GM21381 (cell line): Measurements from ENCODE around the gene KCNIP4.

Source experiments
- ATAC-seq: cut with Tn5 transposase; IDR thresholded peaks from one replicate; pipeline ENCODE4 v1.9.1; 2021; ENCODE audit warnings: mild to moderate bottlenecking, moderate library complexity; ENCODE audit not compliant: unreplicated experiment

KCNIP4 gene

GRCh38 chr4:21901831-21902230, 46.7 kb downstream of the KCNIP4 start:
- ATAC-seq, result no peak

GRCh38 chr4:21901281-21901680, 47.3 kb downstream of the KCNIP4 start:
- ATAC-seq, result no peak

GRCh38 chr4:21900211-21900610, 48.4 kb downstream of the KCNIP4 start:
- no peak for ATAC-seq

- ATAC-seq, result no peak
Measured at GRCh38 chr4:21898101-21898500, 50.5 kb downstream of the KCNIP4 start.

GRCh38 chr4:21896767-21897166, 51.8 kb downstream of the KCNIP4 start:
- no peak for ATAC-seq

GRCh38 chr4:21893136-21893535, 55.4 kb downstream of the KCNIP4 start:
- no peak for ATAC-seq

GRCh38 chr4:21890231-21890630, 58.3 kb downstream of the KCNIP4 start:
- no peak for ATAC-seq

GRCh38 chr4:21888195-21888976, 60.2 kb downstream of the KCNIP4 start:
- ATAC-seq, result no peak

GRCh38 chr4:21887481-21887880, 61.1 kb downstream of the KCNIP4 start:
- no peak for ATAC-seq

GRCh38 chr4:21885770-21886169, 62.8 kb downstream of the KCNIP4 start:
- ATAC-seq, result no peak

- no peak for ATAC-seq
Measured at GRCh38 chr4:21885241-21885640, 63.3 kb downstream of the KCNIP4 start.

- no peak for ATAC-seq
Measured at GRCh38 chr4:21884615-21885014, 64.0 kb downstream of the KCNIP4 start.

- ATAC-seq, result no peak
Measured at GRCh38 chr4:21882051-21882839, 66.3 kb downstream of the KCNIP4 start.

- no peak for ATAC-seq
Measured at GRCh38 chr4:21879187-21879586, 69.4 kb downstream of the KCNIP4 start.

GRCh38 chr4:21876711-21877110, 71.9 kb downstream of the KCNIP4 start:
- no peak for ATAC-seq

GRCh38 chr4:21873145-21873544, 75.4 kb downstream of the KCNIP4 start:
- no peak for ATAC-seq

GRCh38 chr4:21872101-21872500, 76.5 kb downstream of the KCNIP4 start:
- ATAC-seq, result no peak

GRCh38 chr4:21869978-21870745, 78.4 kb downstream of the KCNIP4 start:
- no peak for ATAC-seq

- no peak for ATAC-seq
Measured at GRCh38 chr4:21864686-21865085, 83.9 kb downstream of the KCNIP4 start.

GRCh38 chr4:21862917-21863316, 85.7 kb downstream of the KCNIP4 start:
- no peak for ATAC-seq

GRCh38 chr4:21858971-21859370, 89.6 kb downstream of the KCNIP4 start:
- ATAC-seq, result no peak
